Measurements from ENCODE around the gene JARID2. TPM values are rescaled to one million over a fixed set of nuclear protein-coding genes. Genes with fewer than 3 reads are reported as not detected.
A peak's percentile ranks its signal among the peaks of the same experiment; 100 is the strongest.

Gene JARID2
- total RNA-seq, 1 experiment from 2014 or later, result 23.6 TPM

DNA sequence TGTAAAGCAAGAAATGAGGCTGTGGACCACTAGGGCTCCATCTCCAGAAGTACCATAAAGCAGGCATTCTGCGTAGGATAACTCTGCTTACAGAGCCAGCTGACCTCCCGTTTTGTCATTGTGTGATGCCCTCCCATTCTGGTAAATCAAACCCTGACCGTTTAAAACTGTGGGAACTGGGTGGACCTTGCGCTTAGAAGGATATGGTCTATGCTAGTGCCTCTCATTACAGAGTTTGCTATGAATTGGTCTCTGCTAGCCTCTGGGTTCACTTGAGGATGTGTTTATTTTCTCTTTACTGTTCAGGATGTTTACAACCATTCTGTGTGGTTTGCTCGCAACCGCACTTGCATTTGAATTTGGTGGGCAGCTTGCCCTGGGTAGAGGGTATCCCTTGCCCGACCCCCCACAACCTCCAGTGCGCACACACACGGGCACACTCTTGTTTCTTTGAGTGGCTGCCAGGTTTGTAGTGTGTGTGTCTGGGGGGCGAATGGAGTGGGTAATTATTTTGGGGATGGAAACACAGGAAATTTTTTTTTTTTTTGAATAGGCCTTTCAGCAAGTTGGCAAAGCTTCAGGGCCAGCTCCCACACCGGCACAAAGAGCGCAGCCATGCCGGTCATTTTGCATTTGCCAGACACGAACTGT is 198.3 kb downstream of the JARID2 start (continued):
- TF ChIP-seq, protein P1, sequence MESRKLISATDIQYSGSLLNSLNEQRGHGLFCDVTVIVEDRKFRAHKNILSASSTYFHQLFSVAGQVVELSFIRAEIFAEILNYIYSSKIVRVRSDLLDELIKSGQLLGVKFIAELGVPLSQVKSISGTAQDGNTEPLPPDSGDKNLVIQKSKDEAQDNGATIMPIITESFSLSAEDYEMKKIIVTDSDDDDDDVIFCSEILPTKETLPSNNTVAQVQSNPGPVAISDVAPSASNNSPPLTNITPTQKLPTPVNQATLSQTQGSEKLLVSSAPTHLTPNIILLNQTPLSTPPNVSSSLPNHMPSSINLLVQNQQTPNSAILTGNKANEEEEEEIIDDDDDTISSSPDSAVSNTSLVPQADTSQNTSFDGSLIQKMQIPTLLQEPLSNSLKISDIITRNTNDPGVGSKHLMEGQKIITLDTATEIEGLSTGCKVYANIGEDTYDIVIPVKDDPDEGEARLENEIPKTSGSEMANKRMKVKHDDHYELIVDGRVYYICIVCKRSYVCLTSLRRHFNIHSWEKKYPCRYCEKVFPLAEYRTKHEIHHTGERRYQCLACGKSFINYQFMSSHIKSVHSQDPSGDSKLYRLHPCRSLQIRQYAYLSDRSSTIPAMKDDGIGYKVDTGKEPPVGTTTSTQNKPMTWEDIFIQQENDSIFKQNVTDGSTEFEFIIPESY (IDR thresholded peaks at IDR 0.05; ENCODE audit: extremely low read depth, insufficient replicate concordance, low read length), result no peak

DNA sequence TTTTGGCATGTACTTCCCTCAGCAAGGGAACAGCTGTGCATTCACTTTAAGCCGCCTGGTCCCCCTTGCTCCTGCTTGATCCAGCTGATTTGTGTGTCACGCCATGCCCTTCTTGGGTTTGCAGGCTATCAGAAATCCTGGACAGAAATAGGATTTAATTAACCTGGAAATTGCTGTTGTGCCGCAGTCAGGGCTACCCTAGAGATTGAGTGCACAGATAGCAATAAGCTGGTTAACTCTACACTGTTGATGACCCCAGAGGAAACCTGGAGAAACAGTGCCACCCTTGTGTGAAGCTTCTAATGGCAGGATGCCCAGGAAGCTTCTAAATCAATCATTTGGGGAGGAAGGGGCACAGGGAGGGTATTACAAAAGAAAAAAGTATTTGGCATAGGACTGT is 199.0 kb downstream of the JARID2 start:
- CTCF ChIA-PET, result interaction anchor here (0.6 to 0.9 kb wide), 2 partner anchors 19 to 44 kb away, joined by 3 read pairs; no protein-coding TSS in a partner anchor
- Histone ChIP-seq H3K27me3 (ENCODE audit: insufficient read depth, low read length) (no peaks in the 10 kb centered on the region), H3K36me3 (ENCODE audit: control insufficient read depth in 1 of 2, insufficient read depth in 2 of 2, low read length in 2 of 2) (no peaks in the 10 kb centered on the region), H3K79me2 (ENCODE audit: insufficient read depth, low read length) (peaks cover 53% of the 10 kb centered on the region; the same call in 1 of the 2 replicates), H3K27ac (ENCODE audit: low read depth, low read length) (no peak overlapping the region), H3K9ac (ENCODE audit: low read length) (no peak overlapping the region), H3K9me3 (ENCODE audit: control insufficient read depth in 1 of 2, insufficient read depth in 1 of 2, low read depth in 1 of 2, low read length in 2 of 2) (no peaks in the 10 kb centered on the region), H3K4me2 (ENCODE audit: low read length) (peak overlapping the region; percentile 30; the same call in 1 of the 2 replicates), H3K4me3 (replicated peaks in 1 of 2; ENCODE audit: low read depth in 1 of 2, low read length in 2 of 2) (no peak overlapping the region), H4K20me1 (ENCODE audit: insufficient read depth) (no peaks in the 10 kb centered on the region), H2AFZ (ENCODE audit: low read depth, low read length, poor library complexity, severe bottlenecking) (no peak overlapping the region), H3K9me2 (ENCODE audit: insufficient read depth) (no peaks in the 10 kb centered on the region), H3K4me1 (ENCODE audit: control insufficient read depth in 1 of 2, insufficient read depth in 2 of 2, low read length in 2 of 2) (peaks cover 11 to 33% of the 10 kb centered on the region in 2 experiments)
- ATAC-seq (peak; percentile 73), DNase-seq (ENCODE audit: low read depth, low spot score) (peak; percentile 16)
- TF ChIP-seq ZNF274 (IDR thresholded peaks at IDR 0.05; ENCODE audit: low read depth, low read length) (no peak), RAD21 (IDR thresholded peaks at IDR 0.05; ENCODE audit: low read depth) (peak; percentile 55), POLR2AphosphoS5 (IDR thresholded peaks at IDR 0.05; ENCODE audit: low read depth, low read length) (no peak), SP1 (IDR thresholded peaks at IDR 0.05; ENCODE audit: low read depth) (peak; percentile 14; the same call in 1 of the 2 replicates), CBX3 (IDR thresholded peaks at IDR 0.05; ENCODE audit: low read depth) (no peak), SRF (IDR thresholded peaks at IDR 0.05; ENCODE audit: low read depth) (no peak), CEBPB (IDR thresholded peaks at IDR 0.05; ENCODE audit: low read depth) (no peak)
- TF ChIP-seq, protein P2, sequence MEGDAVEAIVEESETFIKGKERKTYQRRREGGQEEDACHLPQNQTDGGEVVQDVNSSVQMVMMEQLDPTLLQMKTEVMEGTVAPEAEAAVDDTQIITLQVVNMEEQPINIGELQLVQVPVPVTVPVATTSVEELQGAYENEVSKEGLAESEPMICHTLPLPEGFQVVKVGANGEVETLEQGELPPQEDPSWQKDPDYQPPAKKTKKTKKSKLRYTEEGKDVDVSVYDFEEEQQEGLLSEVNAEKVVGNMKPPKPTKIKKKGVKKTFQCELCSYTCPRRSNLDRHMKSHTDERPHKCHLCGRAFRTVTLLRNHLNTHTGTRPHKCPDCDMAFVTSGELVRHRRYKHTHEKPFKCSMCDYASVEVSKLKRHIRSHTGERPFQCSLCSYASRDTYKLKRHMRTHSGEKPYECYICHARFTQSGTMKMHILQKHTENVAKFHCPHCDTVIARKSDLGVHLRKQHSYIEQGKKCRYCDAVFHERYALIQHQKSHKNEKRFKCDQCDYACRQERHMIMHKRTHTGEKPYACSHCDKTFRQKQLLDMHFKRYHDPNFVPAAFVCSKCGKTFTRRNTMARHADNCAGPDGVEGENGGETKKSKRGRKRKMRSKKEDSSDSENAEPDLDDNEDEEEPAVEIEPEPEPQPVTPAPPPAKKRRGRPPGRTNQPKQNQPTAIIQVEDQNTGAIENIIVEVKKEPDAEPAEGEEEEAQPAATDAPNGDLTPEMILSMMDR (IDR thresholded peaks at IDR 0.05 in 2 of 3, conservative IDR thresholded peaks at IDR 0.05 in 1 of 3; ENCODE audit: borderline replicate concordance in 1 of 3, insufficient read depth in 1 of 3, low read depth in 2 of 3, low read length in 2 of 3), result peak in 2 of 3 experiments; percentile 10 to 18; a peak in 2 of 6 replicates
- TF ChIP-seq, protein P3, sequence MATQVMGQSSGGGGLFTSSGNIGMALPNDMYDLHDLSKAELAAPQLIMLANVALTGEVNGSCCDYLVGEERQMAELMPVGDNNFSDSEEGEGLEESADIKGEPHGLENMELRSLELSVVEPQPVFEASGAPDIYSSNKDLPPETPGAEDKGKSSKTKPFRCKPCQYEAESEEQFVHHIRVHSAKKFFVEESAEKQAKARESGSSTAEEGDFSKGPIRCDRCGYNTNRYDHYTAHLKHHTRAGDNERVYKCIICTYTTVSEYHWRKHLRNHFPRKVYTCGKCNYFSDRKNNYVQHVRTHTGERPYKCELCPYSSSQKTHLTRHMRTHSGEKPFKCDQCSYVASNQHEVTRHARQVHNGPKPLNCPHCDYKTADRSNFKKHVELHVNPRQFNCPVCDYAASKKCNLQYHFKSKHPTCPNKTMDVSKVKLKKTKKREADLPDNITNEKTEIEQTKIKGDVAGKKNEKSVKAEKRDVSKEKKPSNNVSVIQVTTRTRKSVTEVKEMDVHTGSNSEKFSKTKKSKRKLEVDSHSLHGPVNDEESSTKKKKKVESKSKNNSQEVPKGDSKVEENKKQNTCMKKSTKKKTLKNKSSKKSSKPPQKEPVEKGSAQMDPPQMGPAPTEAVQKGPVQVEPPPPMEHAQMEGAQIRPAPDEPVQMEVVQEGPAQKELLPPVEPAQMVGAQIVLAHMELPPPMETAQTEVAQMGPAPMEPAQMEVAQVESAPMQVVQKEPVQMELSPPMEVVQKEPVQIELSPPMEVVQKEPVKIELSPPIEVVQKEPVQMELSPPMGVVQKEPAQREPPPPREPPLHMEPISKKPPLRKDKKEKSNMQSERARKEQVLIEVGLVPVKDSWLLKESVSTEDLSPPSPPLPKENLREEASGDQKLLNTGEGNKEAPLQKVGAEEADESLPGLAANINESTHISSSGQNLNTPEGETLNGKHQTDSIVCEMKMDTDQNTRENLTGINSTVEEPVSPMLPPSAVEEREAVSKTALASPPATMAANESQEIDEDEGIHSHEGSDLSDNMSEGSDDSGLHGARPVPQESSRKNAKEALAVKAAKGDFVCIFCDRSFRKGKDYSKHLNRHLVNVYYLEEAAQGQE (IDR thresholded peaks at IDR 0.05; ENCODE audit: low read depth), result no peak
- RAD21 ChIA-PET (ENCODE audit: low non-redundant PET in 1 of 2, low total read pairs in 2 of 2, uncharacterized antibody in 2 of 2, unreplicated experiment in 2 of 2), result no interaction called here
- POLR2A ChIA-PET, result no interaction called here
- no TSS peak for BruUV-seq (replicated peaks)
- intact Hi-C loops (cut with micrococcal nuclease), result loop anchor here (5.0 kb wide), 1 partner anchor 1233 kb away; no protein-coding TSS in a partner anchor
